ENCODE data around the gene SERP2.

SERP2 gene

DNA sequence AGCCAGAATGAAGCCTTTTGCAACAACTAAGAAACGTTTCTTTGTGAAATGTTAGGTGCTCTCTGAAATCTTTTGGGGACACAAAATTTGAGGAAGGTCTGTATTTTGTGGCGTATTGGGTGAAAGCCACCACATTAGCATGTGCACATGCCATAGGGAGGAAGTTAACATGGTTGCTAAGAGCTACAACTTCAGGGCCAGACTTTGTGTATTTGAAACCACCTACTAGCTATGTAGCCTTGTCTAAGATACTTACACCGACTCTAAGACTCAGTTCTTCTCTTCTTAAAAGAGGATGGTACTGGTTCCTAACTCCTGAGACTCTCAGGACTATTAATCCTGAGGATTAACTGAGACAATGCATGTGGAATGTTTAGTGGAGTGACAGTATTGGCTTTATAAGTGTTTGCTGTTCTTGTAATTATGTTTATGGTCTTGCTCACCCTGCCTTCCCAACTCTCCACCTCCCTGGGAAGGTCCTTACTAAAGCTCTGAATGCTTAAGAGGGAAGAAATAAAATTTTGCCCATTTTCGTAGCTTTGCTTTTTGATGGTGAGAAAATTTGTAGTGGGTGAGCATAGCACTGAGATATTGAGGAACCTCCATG lies 15.5 kb downstream of the SERP2 start:
- Histone ChIP-seq H3K9ac (no peak overlapping the region), H3K4me1 (peaks cover 5% of the 10 kb centered on the region), H3K27ac (no peak overlapping the region), H3K9me3 (ENCODE audit: control insufficient read depth, low read length) (no peaks in the 10 kb centered on the region), H2AFZ (no peak overlapping the region), H3K79me2 (no peaks in the 10 kb centered on the region), H3K36me3 (ENCODE audit: control insufficient read depth, insufficient read depth, low read length) (no peaks in the 10 kb centered on the region), H3K4me3 (ENCODE audit: low read depth, low read length) (no peak overlapping the region), H3K4me2 (ENCODE audit: low read length) (no peak overlapping the region), H3K27me3 (ENCODE audit: control insufficient read depth, insufficient read depth, low read length) (no peaks in the 10 kb centered on the region)
- no peak for TF ChIP-seq CTCF (IDR thresholded peaks at IDR 0.05)

- Histone ChIP-seq H3K4me1 (peaks cover 5% of the 10 kb centered on the region), H3K9ac (no peak overlapping the region), H3K9me3 (ENCODE audit: control insufficient read depth, low read length) (no peaks in the 10 kb centered on the region), H3K36me3 (ENCODE audit: control insufficient read depth, insufficient read depth, low read length) (no peaks in the 10 kb centered on the region), H3K4me2 (ENCODE audit: low read length) (no peak overlapping the region), H3K27ac (no peak overlapping the region), H3K4me3 (ENCODE audit: low read depth, low read length) (no peak overlapping the region), H3K27me3 (ENCODE audit: control insufficient read depth, insufficient read depth, low read length) (no peaks in the 10 kb centered on the region), H3K79me2 (no peaks in the 10 kb centered on the region), H2AFZ (no peak overlapping the region)
- TF ChIP-seq CTCF (IDR thresholded peaks at IDR 0.05) = no peak
Observed at GRCh38 chr13:44389876-44390275, 16.3 kb downstream of the SERP2 start.

- Histone ChIP-seq H3K36me3 (ENCODE audit: control insufficient read depth, insufficient read depth, low read length) (no peaks in the 10 kb centered on the region), H3K9ac (no peak overlapping the region), H3K79me2 (no peaks in the 10 kb centered on the region), H3K27ac (no peak overlapping the region), H3K4me3 (ENCODE audit: low read depth, low read length) (no peak overlapping the region), H2AFZ (no peak overlapping the region), H3K9me3 (ENCODE audit: control insufficient read depth, low read length) (no peaks in the 10 kb centered on the region), H3K4me2 (ENCODE audit: low read length) (no peak overlapping the region), H3K27me3 (ENCODE audit: control insufficient read depth, insufficient read depth, low read length) (no peaks in the 10 kb centered on the region), H3K4me1 (peaks cover 3% of the 10 kb centered on the region)
- TF ChIP-seq CTCF (IDR thresholded peaks at IDR 0.05) = no peak
Observed at GRCh38 chr13:44393391-44393790, 19.8 kb downstream of the SERP2 start.

- Histone ChIP-seq H2AFZ (no peak overlapping the region), H3K79me2 (no peaks in the 10 kb centered on the region), H3K4me1 (peaks cover 3% of the 10 kb centered on the region), H3K9me3 (ENCODE audit: control insufficient read depth, low read length) (no peaks in the 10 kb centered on the region), H3K36me3 (ENCODE audit: control insufficient read depth, insufficient read depth, low read length) (no peaks in the 10 kb centered on the region), H3K4me3 (ENCODE audit: low read depth, low read length) (no peak overlapping the region), H3K4me2 (ENCODE audit: low read length) (no peak overlapping the region), H3K9ac (no peak overlapping the region), H3K27me3 (ENCODE audit: control insufficient read depth, insufficient read depth, low read length) (no peaks in the 10 kb centered on the region), H3K27ac (no peak overlapping the region)
- no peak for TF ChIP-seq CTCF (IDR thresholded peaks at IDR 0.05)
Observed at GRCh38 chr13:44394658-44395057, 21.0 kb downstream of the SERP2 start.

DNA sequence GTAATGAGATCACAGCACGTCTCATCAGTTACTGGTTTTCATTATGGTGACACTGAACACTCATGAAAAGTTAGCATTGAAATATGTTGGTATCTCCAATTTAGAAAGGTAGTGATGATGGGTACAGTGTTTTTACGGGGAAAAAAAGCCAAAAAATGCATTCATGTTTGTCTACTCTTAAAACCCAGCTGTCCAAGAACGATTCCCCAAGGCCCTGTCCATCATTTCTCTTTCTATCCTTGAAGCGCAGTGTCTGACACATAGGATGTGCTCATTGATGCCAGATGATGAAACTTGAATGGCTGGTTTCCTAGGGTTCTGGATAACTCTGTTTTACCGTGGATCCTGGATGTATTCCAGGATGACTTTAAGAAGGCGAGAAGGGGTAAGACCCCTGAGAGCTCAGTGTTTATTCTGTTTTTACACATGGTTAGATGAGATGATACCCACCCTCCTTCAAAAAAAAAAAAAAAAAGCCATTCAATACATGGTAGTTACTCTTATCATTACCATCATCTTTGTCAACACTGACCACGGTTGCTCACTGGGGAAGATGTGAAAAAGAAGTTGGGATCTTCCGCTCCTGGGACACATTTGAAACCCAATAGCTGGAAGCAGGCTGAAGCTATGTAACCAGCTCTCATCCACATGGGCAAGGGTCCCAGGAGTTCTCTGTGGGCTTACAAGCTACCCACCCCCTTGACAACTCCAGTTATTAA lies 22.5 kb downstream of the SERP2 start:
- Histone ChIP-seq H3K9me3 (ENCODE audit: control insufficient read depth, low read length) (no peaks in the 10 kb centered on the region), H3K4me1 (peaks cover 3% of the 10 kb centered on the region), H2AFZ (no peak overlapping the region), H3K4me2 (ENCODE audit: low read length) (no peak overlapping the region), H3K36me3 (ENCODE audit: control insufficient read depth, insufficient read depth, low read length) (no peaks in the 10 kb centered on the region), H3K9ac (no peak overlapping the region), H3K27ac (no peak overlapping the region), H3K4me3 (ENCODE audit: low read depth, low read length) (no peak overlapping the region), H3K27me3 (ENCODE audit: control insufficient read depth, insufficient read depth, low read length) (no peaks in the 10 kb centered on the region), H3K79me2 (no peaks in the 10 kb centered on the region)
- no peak for TF ChIP-seq CTCF (IDR thresholded peaks at IDR 0.05)
